Measurements from ENCODE around the gene PROB1. TPM values are rescaled to one million over a fixed set of nuclear protein-coding genes. Genes with fewer than 3 reads are reported as not detected.

PROB1 gene
- total RNA-seq, 4 donors from 2014 or later = 26.8 to 81.4 (median 52.9) TPM

DNA sequence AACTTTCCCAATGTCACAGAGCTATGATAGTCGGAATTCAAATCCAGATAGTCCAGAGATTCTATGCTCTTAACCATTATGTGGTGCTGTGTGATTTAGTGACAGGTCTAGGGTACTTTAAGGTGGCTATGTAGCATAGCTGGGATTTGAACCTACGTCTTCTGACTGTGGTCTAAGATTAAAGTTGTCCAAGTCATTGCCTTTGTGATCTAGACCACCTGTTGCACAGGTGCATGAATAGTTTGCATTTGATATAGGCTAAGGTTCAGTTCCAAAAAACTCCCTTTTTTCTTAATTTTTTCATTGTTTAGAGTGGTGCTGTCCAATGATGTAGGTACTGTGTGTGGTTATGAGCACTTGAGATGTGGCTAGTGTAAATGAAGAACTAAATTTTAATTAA, 50.7 kb downstream of the PROB1 start:
- peaks cover 35 to 41% of the 10 kb centered on the region in 2 donors for H3K4me1 ChIP-seq
- H3K27ac ChIP-seq = no peak overlapping the region
- intact Hi-C loops (cut with DNase I; ENCODE audit: low total_unique reads) = no loop called here
- TF ChIP-seq, protein P1, sequence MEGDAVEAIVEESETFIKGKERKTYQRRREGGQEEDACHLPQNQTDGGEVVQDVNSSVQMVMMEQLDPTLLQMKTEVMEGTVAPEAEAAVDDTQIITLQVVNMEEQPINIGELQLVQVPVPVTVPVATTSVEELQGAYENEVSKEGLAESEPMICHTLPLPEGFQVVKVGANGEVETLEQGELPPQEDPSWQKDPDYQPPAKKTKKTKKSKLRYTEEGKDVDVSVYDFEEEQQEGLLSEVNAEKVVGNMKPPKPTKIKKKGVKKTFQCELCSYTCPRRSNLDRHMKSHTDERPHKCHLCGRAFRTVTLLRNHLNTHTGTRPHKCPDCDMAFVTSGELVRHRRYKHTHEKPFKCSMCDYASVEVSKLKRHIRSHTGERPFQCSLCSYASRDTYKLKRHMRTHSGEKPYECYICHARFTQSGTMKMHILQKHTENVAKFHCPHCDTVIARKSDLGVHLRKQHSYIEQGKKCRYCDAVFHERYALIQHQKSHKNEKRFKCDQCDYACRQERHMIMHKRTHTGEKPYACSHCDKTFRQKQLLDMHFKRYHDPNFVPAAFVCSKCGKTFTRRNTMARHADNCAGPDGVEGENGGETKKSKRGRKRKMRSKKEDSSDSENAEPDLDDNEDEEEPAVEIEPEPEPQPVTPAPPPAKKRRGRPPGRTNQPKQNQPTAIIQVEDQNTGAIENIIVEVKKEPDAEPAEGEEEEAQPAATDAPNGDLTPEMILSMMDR (IDR thresholded peaks at IDR 0.05 in 4 of 5, conservative IDR thresholded peaks at IDR 0.05 in 1 of 5) = no peak
- TF ChIP-seq POLR2A (IDR thresholded peaks at IDR 0.05) = no peak
- H3K9me3 ChIP-seq = no peaks in the 10 kb centered on the region
- H3K36me3 ChIP-seq = no peaks in the 10 kb centered on the region
- ATAC-seq (no peak), DNase-seq (no peak)
- in situ Hi-C loops (cut with MboI; ENCODE audit: low sequenced_read_pairs in 4 of 4) = loop anchor here in 1 of 4 donors (10.0 kb wide), 1 partner anchor 49 kb away; the partner anchor contains the start of gene MATR3
- H3K4me3 ChIP-seq = peak overlapping the region in 1 of 4 donors; percentile 98
- H3K27me3 ChIP-seq = no peaks in the 10 kb centered on the region

DNA sequence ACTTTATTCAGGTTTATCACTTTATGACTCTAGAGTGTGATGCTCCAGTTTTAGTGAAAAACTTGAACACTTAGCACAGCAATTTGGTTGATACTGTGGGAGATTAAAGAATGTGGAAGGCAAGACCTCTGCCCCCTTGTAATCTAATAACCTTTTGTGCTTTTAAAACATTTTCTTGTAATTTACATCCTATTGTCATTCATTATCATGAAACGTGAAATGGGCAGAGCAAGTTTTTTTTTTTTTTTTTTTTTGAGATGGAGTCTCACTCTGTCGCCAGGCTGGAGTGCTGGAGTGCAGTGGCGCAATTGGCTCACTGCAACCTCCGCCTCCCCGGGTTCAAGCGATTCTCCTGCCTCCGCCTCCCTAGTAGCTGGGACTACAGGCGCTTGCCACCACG, 51.4 kb downstream of the PROB1 start:
- intact Hi-C loops (cut with DNase I; ENCODE audit: low total_unique reads) (loop anchor here (2.0 kb wide), 2 partner anchors 29 to 51 kb away; partner anchors contain the start of gene PROB1), in situ Hi-C loops (cut with MboI; ENCODE audit: low sequenced_read_pairs in 4 of 4) (loop anchor here in 1 of 4 donors (10.0 kb wide), 1 partner anchor 49 kb away; the partner anchor contains the start of gene MATR3)
- ATAC-seq = no peak

DNA sequence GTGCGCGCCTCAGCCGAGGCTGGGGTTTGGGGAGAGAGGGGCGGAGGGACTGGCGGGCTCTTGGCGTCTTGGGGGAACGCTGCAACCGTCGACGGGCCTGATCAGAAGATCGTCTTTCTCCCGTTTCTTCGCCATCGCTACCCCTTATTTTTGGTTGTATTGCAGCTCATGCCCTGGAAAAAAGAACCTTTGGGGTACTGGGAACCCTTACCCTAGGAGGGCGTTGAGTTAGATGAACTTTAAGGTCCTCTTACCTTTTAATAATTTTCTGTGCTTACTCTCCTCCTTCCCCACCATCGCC, 52.5 kb downstream of the PROB1 start:
- intact Hi-C loops (cut with DNase I; ENCODE audit: low total_unique reads) (loop anchor here (2.0 kb wide), 2 partner anchors 30 to 52 kb away; partner anchors contain the start of gene PROB1), in situ Hi-C loops (cut with MboI; ENCODE audit: low sequenced_read_pairs in 4 of 4) (loop anchor here in 1 of 4 donors (10.0 kb wide), 1 partner anchor 48 kb away; the partner anchor contains the start of gene MATR3)
- Histone ChIP-seq H3K36me3 (no peaks in the 10 kb centered on the region), H3K27ac (peak overlapping the region; percentile 96 to 100 (median 98)), H3K4me1 (peaks cover 21 to 37% of the 10 kb centered on the region in 2 donors), H3K9me3 (no peaks in the 10 kb centered on the region), H3K4me3 (peak overlapping the region; percentile 89 to 98 (median 92)), H3K27me3 (no peaks in the 10 kb centered on the region)
- no peak for DNase-seq
- no peak for TF ChIP-seq POLR2A (IDR thresholded peaks at IDR 0.05)
- TF ChIP-seq, protein P1 (IDR thresholded peaks at IDR 0.05 in 4 of 5, conservative IDR thresholded peaks at IDR 0.05 in 1 of 5) = no peak
- no peak for ATAC-seq

More for the DNA sequence above, 51.4 kb downstream of the PROB1 start:
- no peak for DNase-seq
- Histone ChIP-seq H3K4me1 (peaks cover 31 to 41% of the 10 kb centered on the region in 2 donors), H3K27ac (peak overlapping the region; percentile 96 to 100 (median 98)), H3K4me3 (peak overlapping the region; percentile 89 to 98 (median 92)), H3K36me3 (no peaks in the 10 kb centered on the region), H3K9me3 (no peaks in the 10 kb centered on the region), H3K27me3 (no peaks in the 10 kb centered on the region)
- TF ChIP-seq, protein P1 (IDR thresholded peaks at IDR 0.05 in 4 of 5, conservative IDR thresholded peaks at IDR 0.05 in 1 of 5) = no peak
- no peak for TF ChIP-seq POLR2A (IDR thresholded peaks at IDR 0.05)

DNA sequence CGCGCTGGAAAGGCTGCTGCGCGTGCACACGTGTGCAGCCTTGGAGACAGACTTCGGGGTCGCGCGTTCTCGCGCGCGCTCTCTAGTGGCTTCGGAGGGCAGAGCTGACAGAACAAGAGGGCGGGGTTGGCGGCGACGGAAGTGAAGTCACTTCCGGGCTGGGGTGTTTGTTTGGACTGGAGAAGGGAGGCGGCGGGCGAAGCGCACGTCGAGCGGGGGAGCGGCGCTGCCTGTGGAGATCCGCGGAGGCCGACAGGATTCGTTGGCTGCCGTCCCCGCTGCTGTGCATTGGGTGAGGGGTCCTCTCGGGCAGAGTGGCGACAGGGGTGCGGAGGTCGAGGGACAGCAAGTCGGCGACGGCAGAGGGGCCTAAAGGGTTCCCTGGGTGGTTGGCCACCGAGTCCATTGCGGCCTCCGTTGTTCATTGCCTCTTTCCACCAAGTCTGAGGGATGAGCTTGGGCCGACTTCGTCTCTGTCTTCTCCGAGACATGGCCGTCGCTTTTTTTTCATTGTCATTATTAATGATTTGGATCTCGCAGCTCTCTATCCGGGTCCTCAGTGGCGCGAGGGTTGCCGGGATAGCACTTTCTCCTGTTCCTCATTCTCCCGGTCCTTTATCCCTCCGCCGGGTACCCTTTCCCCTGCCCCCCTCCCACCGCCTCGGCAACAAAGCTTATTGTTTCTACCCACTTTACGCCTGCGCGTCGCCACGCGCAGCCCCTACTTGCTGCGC, 53.0 kb downstream of the PROB1 start, which contains the start of gene PAIP2:
TSS of gene PAIP2 (plus strand) at position 166 of the 734 bp plus-strand sequence. CDS start 21,931 bp downstream, outside the sequence.
- ATAC-seq = peak; percentile 92 to 95
- peak; percentile 94 to 96 for DNase-seq
- in situ Hi-C loops (cut with MboI; ENCODE audit: low sequenced_read_pairs in 4 of 4) = loop anchor here in 1 of 4 donors (10.0 kb wide), 1 partner anchor 47 kb away; the partner anchor contains the start of gene MATR3
- Histone ChIP-seq H3K9me3 (no peaks in the 10 kb centered on the region), H3K4me1 (peaks cover 21 to 36% of the 10 kb centered on the region in 2 donors), H3K4me3 (peak within 1 kb of the TSS; percentile 89 to 98 (median 92)), H3K36me3 (no peaks in the 10 kb centered on the region), H3K27ac (peak within 1 kb of the TSS; percentile 96 to 100 (median 98)), H3K27me3 (no peaks in the 10 kb centered on the region)
- peak; percentile 92 to 96 for TF ChIP-seq POLR2A (IDR thresholded peaks at IDR 0.05)
- TF ChIP-seq, protein P1 (IDR thresholded peaks at IDR 0.05 in 4 of 5, conservative IDR thresholded peaks at IDR 0.05 in 1 of 5) = peak; percentile 57 to 86 (median 80)
- intact Hi-C loops (cut with DNase I; ENCODE audit: low total_unique reads) = loop anchor here (1.0 to 2.0 kb wide), 3 partner anchors 31 to 53 kb away; partner anchors contain the start of gene PROB1

Data from gastrocnemius medialis (tissue), 4 donors.